ENCODE data around the gene TGFBR3. TPM values are rescaled to one million over a fixed set of nuclear protein-coding genes. Genes with fewer than 3 reads are reported as not detected.
A peak's percentile ranks its signal among the peaks of the same experiment; 100 is the strongest.

The TGFBR3 gene
- 37.2 and 118 TPM in 2 replicates for total RNA-seq (ENCODE audit: low replicate concordance)

DNA sequence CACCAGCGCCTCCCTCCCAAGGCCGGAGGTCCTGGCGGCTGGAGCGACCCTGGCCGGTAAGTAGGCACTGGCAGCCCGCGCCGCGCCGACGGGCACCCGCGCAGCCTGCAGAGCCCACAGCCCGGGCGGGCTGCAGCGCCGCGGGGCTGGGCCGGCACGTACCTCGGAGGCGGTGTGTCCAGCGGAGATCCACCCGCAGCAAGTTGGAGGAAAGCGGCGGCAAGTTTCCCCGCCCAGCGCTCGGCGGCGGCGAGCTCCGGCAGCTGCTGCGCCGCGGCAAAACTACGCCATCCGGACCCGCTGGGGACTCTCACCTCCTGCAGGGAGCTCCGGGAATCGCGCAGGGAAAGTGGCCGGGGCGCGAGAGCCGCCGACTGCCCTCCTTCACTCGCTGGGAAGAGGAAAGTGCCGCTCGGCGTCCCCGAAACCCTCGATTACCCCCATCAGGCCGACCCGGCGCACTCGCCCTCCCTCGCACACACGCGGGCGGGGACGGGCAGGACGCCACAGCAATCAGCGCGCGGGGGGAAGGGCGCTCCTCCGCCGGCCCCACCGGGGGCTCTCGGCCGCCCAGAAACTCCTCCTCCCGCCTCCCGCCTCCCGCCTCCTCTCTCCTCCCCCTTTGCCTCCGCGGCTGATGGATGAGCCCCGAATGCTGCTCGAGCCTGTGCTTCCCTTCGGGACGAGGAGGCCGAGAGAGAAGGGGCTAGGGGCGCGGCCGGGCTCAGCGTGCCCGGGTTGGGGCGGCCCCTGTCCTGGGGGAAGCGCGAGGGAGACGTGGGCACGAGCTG, at the start of gene TGFBR3:
Gene TGFBR3 (minus strand): TSS at position 436 of the 791 bp plus-strand sequence. CDS start 24,620 bp downstream, outside the sequence.
- peak; percentile 94 for DNase-seq (ENCODE audit: low read depth)
- peak within 1 kb of the TSS; percentile 82 for H3K4me3 ChIP-seq (ENCODE audit: low read depth, low read length)
- TF ChIP-seq CTCF (IDR thresholded peaks at IDR 0.05; ENCODE audit: insufficient read depth, low read length): peak; percentile 70

- DNase-seq (ENCODE audit: low read depth): peak; percentile 21
- no peak for TF ChIP-seq CTCF (IDR thresholded peaks at IDR 0.05; ENCODE audit: insufficient read depth, low read length)
- H3K4me3 ChIP-seq (ENCODE audit: low read depth, low read length): no peak overlapping the region
Observed at GRCh38 chr1:91929250-91929649, 43.3 kb upstream of the TGFBR3 start.

DNA sequence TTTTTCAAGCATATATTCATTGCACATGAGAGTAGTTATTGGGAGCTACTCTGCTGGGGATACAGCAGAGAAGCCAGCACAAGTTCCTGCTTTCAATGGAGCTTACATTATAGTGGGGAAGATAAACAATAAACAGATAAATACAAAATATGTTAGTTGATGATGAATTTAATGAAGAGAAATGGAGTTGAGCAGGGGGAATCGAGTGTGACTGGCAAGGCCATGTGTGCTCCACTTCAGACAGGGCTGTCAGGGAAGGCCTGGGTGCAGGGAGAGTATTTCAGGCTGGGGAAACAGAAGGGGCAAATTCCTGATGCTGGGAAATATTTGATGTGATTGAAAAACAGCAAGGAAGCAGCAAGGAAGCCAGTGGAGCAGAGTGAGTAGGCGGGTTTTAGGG, 42.1 kb upstream of the TGFBR3 start:
- no peak for DNase-seq (ENCODE audit: low read depth)
- TF ChIP-seq CTCF (IDR thresholded peaks at IDR 0.05; ENCODE audit: insufficient read depth, low read length): no peak
- no peak overlapping the region for H3K4me3 ChIP-seq (ENCODE audit: low read depth, low read length)

DNA sequence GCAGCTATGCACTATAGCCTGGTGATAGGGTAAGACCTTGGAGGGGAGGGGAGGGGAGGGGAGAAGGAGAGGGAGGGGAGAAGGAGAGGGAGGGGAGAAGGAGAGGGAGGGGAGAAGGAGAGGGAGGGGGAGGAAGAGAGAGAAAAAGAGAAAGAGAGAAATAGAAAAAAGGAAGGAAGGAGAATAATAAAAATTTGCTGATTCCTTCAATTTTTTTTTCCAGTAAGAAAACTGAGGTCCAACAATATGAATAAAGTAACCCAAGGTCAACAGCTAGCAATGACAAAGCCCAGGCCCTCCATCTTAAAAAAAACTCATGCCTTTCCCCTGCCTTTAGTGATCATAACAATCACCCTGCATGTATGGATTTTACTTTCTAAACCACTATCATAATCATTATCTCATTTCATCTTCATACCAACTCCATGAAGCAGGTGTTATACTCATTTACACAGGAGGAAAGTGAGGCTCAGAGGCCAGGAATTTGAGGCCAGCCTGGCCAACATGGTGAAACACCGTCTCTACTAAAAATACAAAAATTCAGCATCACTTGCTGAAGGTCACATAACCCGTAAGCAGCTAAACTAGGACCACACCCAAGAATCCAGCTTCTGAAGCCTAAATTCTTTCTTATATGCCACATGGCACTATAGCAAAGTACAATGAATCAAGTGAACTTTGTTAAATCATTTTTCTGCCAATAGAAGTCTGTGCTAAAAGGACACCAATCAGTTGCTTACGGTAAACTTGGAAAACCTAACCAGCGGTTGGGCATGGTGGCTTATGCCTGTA, 39.9 kb upstream of the TGFBR3 start:
- H3K4me3 ChIP-seq (ENCODE audit: low read depth, low read length): no peak overlapping the region
- peak; percentile 28 for DNase-seq (ENCODE audit: low read depth)
- TF ChIP-seq CTCF (IDR thresholded peaks at IDR 0.05; ENCODE audit: insufficient read depth, low read length): no peak

DNA sequence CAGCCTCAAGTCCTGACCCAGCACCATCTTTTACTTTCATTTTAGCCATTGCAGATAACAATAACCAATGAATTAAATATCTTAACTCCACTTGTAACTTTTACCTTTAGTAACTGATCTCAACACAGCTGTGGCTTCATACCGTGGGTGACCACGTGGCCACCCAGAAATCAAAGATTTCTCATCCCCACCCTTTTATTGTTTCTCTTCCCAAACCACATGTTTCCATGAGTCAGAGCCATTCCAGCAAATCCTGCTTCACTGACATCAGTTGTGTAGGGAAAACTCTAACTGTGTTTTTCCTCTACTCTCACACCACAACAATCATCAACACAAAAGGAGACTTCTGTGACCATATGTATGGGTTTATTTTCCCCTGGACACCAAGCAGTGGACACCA, 38.2 kb upstream of the TGFBR3 start:
- no peak for TF ChIP-seq CTCF (IDR thresholded peaks at IDR 0.05; ENCODE audit: insufficient read depth, low read length)
- DNase-seq (ENCODE audit: low read depth): peak; percentile 88
- no peak overlapping the region for H3K4me3 ChIP-seq (ENCODE audit: low read depth, low read length)

DNA sequence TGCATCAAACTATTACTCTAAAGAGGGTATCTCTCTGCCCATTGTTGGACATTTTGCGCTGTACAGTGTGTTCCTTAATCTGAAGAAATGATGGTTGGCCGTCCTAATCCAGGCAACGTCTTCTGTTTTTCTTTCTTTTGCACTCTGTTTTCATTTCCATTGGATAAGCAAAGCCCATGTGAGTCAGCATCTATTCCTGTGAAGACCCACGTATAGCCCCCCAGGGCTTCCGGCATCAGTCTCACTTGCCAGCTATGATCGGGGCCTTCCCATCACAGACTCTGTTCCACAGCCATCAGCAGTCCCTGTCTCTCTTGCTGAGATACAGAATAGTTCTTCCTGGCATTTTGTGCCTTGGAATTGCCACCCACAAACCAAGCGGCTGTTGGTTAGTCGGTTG, 34.0 kb upstream of the TGFBR3 start:
- H3K4me3 ChIP-seq (ENCODE audit: low read depth, low read length): no peak overlapping the region
- no peak for TF ChIP-seq CTCF (IDR thresholded peaks at IDR 0.05; ENCODE audit: insufficient read depth, low read length)

More for the DNA sequence above, 34.0 kb upstream of the TGFBR3 start:
- no peak for DNase-seq (ENCODE audit: low read depth)
